Measurements from ENCODE around the gene PPIE. TPM values are rescaled to one million over a fixed set of nuclear protein-coding genes. Genes with fewer than 3 reads are reported as not detected.

The PPIE gene
- total RNA-seq, 1 experiment from 2014 or later, result 45.8 TPM

DNA sequence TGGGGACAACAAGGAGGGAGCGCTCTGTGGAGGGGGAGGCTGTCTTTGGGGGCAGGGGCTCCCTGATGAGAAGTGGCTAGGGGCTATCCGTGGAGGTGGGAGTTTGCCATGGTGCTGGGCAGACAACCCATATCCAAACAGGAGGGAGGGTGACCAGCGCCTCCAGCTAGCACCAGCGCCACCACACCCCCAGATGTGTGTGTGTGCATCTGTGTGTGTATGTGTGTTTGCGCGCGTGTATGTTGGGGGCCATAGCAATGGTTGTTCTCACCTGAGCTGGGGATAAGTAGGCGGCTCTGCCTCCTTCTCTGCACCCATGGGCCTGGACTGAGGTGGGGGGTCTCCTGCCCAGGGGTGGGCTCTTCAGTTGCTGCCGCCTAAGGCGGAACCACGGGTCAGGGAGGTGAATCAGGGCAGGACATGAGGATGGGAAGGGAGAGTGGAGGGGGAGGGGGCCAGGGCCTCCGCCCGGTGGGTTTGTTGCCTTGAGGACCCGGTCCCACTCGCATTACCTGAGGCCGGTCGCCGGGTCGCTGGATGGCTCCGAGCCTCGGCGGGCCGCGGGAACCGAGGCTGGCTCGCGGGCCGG lies 47.8 kb upstream of the PPIE start:
- no TSS peak for BruUV-seq (replicated peaks)
- intact Hi-C loops (cut with micrococcal nuclease), result no loop called here
- ChIA-PET CTCF (interaction anchor here (0.5 to 0.7 kb wide), 2 partner anchors 16 to 272 kb away, joined by 3 to 4 read pairs; no protein-coding TSS in a partner anchor), POLR2A (interaction anchor here (1.3 kb wide), 1 partner anchor 10 kb away, joined by 4 read pairs; no protein-coding TSS in a partner anchor)
- H3K9me3 Mint-ChIP-seq (ENCODE audit: unreplicated experiment), result no peaks in the 10 kb centered on the region
- peaks cover 13% of the 10 kb centered on the region for H3K27me3 Mint-ChIP-seq (ENCODE audit: insufficient read depth, unreplicated experiment)
- no peak for DNase-seq (ENCODE audit: unreplicated experiment)
- no peak for TF ChIP-seq CTCF (IDR thresholded peaks at IDR 0.05; ENCODE audit: unreplicated experiment)
- H3K36me3 Mint-ChIP-seq (ENCODE audit: insufficient read depth, unreplicated experiment), result no peaks in the 10 kb centered on the region
- no peak overlapping the region for H3K27ac Mint-ChIP-seq (ENCODE audit: low read depth, unreplicated experiment)
- peak overlapping the region; percentile 53 for H3K4me3 Mint-ChIP-seq (ENCODE audit: unreplicated experiment)
- H3K4me1 Mint-ChIP-seq (ENCODE audit: insufficient read depth, unreplicated experiment), result no peaks in the 10 kb centered on the region

DNA sequence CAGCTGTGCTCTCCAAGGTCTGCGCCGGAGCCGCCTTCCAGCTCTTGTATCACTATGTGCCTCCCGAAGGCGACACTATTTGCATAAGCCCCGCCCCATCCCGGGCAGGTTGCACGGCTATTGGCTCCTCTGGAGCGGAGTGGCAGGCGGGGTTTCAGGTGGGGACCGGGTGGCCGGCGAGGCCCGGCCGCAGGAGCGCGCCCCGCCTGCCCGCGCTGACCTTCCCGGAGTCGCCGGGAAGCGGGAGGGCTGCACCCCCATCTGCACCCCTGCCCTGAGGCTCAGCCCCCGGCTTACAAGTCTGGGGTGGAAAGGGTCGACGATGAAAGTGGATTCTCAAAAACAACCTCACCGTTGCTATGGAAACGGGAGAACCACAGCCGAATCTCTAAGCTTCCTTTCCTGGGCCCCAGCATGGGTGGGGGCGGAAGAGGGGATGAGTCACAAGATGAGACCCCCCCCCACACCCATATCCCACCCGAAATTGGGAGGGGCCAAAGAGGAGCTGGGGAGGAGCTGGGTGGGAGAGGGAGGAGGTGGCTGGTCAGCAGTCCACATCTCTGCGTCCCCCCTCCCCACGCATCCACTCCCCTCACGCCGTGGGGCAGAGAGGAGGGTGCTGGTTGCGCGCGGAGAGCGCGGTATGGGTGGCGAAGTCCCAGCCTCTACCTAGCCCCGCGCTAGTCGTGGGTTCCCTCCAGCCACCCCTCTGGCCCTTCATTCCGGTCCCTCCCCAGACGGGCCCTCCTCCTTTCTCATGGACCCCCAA lies 47.1 kb upstream of the PPIE start, which contains the start of gene HPCAL4:
Gene HPCAL4, minus strand, starts transcription at position 51 of the 769 bp plus-strand sequence. CDS start 6,830 bp downstream, outside the sequence.
- no peak for TF ChIP-seq CTCF (IDR thresholded peaks at IDR 0.05; ENCODE audit: unreplicated experiment)
- no peaks in the 10 kb centered on the region for H3K4me1 Mint-ChIP-seq (ENCODE audit: insufficient read depth, unreplicated experiment)
- no peaks in the 10 kb centered on the region for H3K9me3 Mint-ChIP-seq (ENCODE audit: unreplicated experiment)
- BruUV-seq (replicated peaks), result no TSS peak
- intact Hi-C loops (cut with micrococcal nuclease), result no loop called here
- peaks cover 20% of the 10 kb centered on the region for H3K27me3 Mint-ChIP-seq (ENCODE audit: insufficient read depth, unreplicated experiment)
- H3K36me3 Mint-ChIP-seq (ENCODE audit: insufficient read depth, unreplicated experiment), result no peaks in the 10 kb centered on the region
- DNase-seq (ENCODE audit: unreplicated experiment), result peak; percentile 93
- no peak within 1 kb of the TSS for H3K27ac Mint-ChIP-seq (ENCODE audit: low read depth, unreplicated experiment)
- CTCF ChIA-PET, result interaction anchor here (0.7 kb wide), 1 partner anchor 16 kb away, joined by 3 read pairs; no protein-coding TSS in a partner anchor
- POLR2A ChIA-PET, result no interaction called here
- H3K4me3 Mint-ChIP-seq (ENCODE audit: unreplicated experiment), result peak within 1 kb of the TSS; percentile 53

DNA sequence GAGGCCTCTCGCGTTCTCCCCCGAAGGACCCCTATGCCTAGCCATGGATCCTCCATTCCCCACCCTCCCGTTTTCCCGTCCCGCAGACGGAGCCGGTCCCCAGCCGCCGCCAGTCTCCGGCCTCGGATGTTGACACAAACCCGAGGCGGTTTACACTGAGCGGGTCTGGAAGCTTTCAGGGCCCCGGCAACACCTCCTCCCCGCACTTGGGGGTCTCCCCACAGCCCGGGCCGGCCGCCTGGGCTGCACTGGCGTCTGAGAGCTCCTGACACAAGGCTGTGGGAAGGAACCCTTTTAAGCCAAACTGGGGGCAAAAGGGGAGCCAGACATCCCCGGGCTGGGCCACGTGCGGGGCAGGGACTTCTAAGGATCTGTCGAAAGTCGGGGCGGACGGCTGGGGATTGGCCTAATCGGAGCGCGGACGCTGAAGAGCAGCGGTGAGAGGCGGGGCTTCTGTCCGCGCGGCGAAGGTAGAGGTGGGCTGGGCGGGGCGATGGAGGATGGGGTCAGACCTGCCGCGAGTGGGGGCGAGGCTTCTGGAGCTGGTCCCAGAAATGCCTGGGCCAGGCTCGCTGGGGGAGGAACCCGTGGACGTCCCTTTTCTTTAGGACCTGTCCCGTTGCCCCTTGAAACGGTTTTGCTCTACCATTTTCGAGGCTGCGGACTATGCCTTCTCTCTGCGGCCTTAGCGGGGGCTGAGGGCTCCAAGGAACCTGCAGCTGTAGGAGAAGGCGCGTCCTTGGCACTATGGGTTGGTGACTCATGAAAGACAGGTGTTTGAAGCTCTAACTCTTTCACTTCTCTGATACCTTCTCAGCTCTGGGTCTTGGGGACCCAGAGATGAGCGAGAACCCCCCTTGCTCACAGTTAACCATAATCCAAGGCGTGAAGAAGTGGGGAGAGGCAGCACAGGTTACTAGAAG lies 46.3 kb upstream of the PPIE start:
- Mint-ChIP-seq H3K36me3 (ENCODE audit: insufficient read depth, unreplicated experiment) (no peaks in the 10 kb centered on the region), H3K4me3 (ENCODE audit: unreplicated experiment) (no peak overlapping the region), H3K4me1 (ENCODE audit: insufficient read depth, unreplicated experiment) (no peaks in the 10 kb centered on the region), H3K27me3 (ENCODE audit: insufficient read depth, unreplicated experiment) (peaks cover 28% of the 10 kb centered on the region), H3K9me3 (ENCODE audit: unreplicated experiment) (no peaks in the 10 kb centered on the region), H3K27ac (ENCODE audit: low read depth, unreplicated experiment) (no peak overlapping the region)
- no peak for TF ChIP-seq CTCF (IDR thresholded peaks at IDR 0.05; ENCODE audit: unreplicated experiment)
- ChIA-PET POLR2A (no interaction called here), CTCF (interaction anchor here (0.9 kb wide), 1 partner anchor 39 kb away, joined by 3 read pairs; no protein-coding TSS in a partner anchor)
- no TSS peak for BruUV-seq (replicated peaks)
- DNase-seq (ENCODE audit: unreplicated experiment), result no peak
- intact Hi-C loops (cut with micrococcal nuclease), result no loop called here

All from MCF 10A (cell line).